AG10803 (cell line): Measurements from ENCODE around the gene ENAH.
"Not testable (repeated sequence)": the region's sequence is repeated elsewhere in the genome, so short reads cannot be mapped to it uniquely, and the experiment has no call there.

Source experiments
- DNase-seq: peaks from one replicate; pipeline ENCODE4 v3.0.0; 2010; ENCODE audit warnings: low read depth
- H3K4me3 ChIP-seq: 2 replicates; pipeline ENCODE4 v1.5.1; 2011; ENCODE audit warnings: mild to moderate bottlenecking, low read length, control low read depth
- CTCF ChIP-seq: conservative IDR thresholded peaks from 2 replicates; pipeline ENCODE4 v1.5.1; 2011; ENCODE audit warnings: mild to moderate bottlenecking, low read length, control low read depth, inconsistent platforms

ENAH gene

DNA sequence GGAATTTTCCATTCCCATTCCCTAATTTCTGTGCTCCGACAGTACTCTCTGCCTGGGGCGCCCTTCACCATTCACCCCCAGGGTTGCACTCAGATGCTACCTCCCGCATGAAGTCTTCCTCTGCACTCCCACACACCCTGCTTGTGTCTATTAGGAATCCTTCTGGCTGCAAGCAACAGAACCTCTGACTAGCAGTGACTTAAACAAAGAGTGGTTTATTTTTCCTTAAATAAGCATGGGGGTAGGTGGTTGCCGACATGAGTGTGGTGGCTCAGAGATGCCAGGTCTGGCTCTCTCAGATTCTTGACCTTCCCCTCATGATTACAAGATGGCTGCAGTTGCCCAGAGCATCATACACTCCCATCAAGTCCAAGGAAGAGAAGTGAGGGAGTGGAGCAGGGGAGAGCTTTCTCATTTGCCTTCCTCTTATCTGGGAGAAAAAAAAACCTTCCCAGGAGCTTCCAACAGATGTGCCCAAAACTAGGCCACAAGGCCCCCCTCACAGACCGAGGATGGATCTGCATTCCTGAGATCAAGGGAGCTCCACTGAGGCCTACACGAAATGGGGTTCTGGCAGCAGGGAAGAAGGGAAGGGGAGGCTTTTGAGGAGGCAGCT is 175.5 kb downstream of the ENAH start:
- no peak for TF ChIP-seq CTCF
- no peak for DNase-seq
- H3K4me3 ChIP-seq = no peak overlapping the region

GRCh38 chr1:225476538-225476988 is 176.4 kb downstream of the ENAH start:
- TF ChIP-seq CTCF = no peak
- DNase-seq = no peak
- H3K4me3 ChIP-seq = no peak overlapping the region

DNA sequence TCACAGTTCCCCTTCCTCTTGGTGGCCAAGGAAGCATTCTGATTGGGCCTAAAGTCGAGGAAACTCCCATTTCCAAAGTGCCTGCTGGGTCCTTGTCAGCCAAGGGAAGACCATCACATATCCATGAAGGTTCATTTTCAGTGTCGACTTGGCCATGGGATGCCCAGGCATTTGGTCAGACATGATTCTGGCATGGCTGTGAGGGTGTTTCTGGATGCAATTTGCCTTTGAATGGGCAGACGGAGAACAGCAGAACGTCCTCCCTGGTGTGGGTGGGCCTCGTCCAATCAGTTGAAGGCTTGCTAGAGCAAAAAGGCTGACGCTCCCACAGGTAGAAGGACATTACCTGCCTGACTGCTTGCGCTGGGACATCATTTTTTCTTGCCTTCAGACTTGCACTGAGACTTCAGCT is 176.8 kb downstream of the ENAH start:
- H3K4me3 ChIP-seq = no peak overlapping the region
- no peak for TF ChIP-seq CTCF
- no peak for DNase-seq

GRCh38 chr1:225474986-225475820 is 177.7 kb downstream of the ENAH start:
- H3K4me3 ChIP-seq = no peak overlapping the region; the same call in 1 of the 2 replicates
- peak; percentile 44 for DNase-seq
- peak; percentile 95 for TF ChIP-seq CTCF

GRCh38 chr1:225474439-225474985 is 178.4 kb downstream of the ENAH start:
- TF ChIP-seq CTCF = no peak
- DNase-seq = no peak
- no peak overlapping the region for H3K4me3 ChIP-seq

DNA sequence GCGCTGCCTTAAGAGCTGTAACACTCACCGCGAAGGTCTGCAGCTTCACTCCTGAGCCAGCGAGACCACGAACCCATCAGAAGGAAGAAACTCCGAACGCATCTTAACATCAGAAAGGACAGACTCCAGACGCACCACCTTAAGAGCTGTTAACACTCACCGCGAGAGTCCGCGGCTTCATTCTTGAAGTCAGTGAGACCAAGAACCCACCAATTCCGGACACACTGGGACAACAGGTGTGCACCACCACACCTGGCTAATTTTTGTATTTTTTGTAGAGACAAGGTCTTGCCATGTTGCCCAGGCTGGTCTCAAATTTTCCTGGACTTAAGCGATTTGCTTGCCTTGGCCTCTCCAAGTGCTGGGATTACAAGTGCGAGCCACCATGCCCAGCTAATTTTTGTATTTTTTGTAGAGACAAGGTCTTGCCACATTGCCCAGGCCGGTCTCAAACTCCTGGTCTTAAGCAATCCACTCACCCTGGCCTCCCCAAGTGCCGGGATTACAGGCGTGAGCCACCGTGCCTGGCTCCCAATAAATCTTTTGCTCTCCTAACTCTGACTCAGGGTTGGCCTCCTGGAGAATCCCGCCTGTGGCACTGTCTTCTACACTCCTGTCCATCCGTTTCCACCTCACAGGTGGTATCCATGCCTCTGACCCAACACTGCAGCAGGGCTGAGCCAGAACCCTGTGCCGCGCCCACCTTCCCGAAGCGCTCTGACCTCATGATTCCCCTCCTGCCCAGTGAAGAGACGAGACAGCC is 179.1 kb downstream of the ENAH start:
- not testable (repeated sequence) for H3K4me3 ChIP-seq, DNase-seq

GRCh38 chr1:225473266-225473665 is 179.7 kb downstream of the ENAH start:
- not testable (repeated sequence) for DNase-seq, H3K4me3 ChIP-seq
